ENCODE results near the gene IDS. TPM values are rescaled to one million over a fixed set of nuclear protein-coding genes. Genes with fewer than 3 reads are reported as not detected.
A peak's percentile ranks its signal among the peaks of the same experiment; 100 is the strongest.

IDS gene
- total RNA-seq, 1 donor from 2014 or later = 33.9 TPM

- peaks cover 3% of the 10 kb centered on the region for H3K27me3 Mint-ChIP-seq
- H3K4me3 Mint-ChIP-seq (ENCODE audit: low read depth) = no peak overlapping the region
- no peak overlapping the region for H3K27ac Mint-ChIP-seq
- DNase-seq (ENCODE audit: low spot score, unreplicated experiment) = no peak
- H3K4me1 Mint-ChIP-seq (ENCODE audit: low read depth) = peaks cover 5% of the 10 kb centered on the region
- peaks cover 24% of the 10 kb centered on the region for H3K9me3 Mint-ChIP-seq (ENCODE audit: low read depth)
- TF ChIP-seq, protein P1, sequence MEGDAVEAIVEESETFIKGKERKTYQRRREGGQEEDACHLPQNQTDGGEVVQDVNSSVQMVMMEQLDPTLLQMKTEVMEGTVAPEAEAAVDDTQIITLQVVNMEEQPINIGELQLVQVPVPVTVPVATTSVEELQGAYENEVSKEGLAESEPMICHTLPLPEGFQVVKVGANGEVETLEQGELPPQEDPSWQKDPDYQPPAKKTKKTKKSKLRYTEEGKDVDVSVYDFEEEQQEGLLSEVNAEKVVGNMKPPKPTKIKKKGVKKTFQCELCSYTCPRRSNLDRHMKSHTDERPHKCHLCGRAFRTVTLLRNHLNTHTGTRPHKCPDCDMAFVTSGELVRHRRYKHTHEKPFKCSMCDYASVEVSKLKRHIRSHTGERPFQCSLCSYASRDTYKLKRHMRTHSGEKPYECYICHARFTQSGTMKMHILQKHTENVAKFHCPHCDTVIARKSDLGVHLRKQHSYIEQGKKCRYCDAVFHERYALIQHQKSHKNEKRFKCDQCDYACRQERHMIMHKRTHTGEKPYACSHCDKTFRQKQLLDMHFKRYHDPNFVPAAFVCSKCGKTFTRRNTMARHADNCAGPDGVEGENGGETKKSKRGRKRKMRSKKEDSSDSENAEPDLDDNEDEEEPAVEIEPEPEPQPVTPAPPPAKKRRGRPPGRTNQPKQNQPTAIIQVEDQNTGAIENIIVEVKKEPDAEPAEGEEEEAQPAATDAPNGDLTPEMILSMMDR (IDR thresholded peaks at IDR 0.05; ENCODE audit: unreplicated experiment) = no peak
- peaks cover 3% of the 10 kb centered on the region for H3K36me3 Mint-ChIP-seq (ENCODE audit: insufficient read depth)
These were observed 8.8 kb upstream of the IDS start for GRCh38 chrX:149513825-149514428.

GRCh38 chrX:149512225-149512885 lies 7.2 kb upstream of the IDS start:
- Mint-ChIP-seq H3K36me3 (ENCODE audit: insufficient read depth) (peaks cover 2% of the 10 kb centered on the region), H3K27ac (peak overlapping the region; percentile 62), H3K9me3 (ENCODE audit: low read depth) (peaks cover 17% of the 10 kb centered on the region), H3K27me3 (peaks cover 7% of the 10 kb centered on the region), H3K4me1 (ENCODE audit: low read depth) (peaks cover 5% of the 10 kb centered on the region), H3K4me3 (ENCODE audit: low read depth) (no peak overlapping the region)
- peak; percentile 21 for DNase-seq (ENCODE audit: low spot score, unreplicated experiment)
- TF ChIP-seq, protein P1 (IDR thresholded peaks at IDR 0.05; ENCODE audit: unreplicated experiment) = peak; percentile 58

DNA sequence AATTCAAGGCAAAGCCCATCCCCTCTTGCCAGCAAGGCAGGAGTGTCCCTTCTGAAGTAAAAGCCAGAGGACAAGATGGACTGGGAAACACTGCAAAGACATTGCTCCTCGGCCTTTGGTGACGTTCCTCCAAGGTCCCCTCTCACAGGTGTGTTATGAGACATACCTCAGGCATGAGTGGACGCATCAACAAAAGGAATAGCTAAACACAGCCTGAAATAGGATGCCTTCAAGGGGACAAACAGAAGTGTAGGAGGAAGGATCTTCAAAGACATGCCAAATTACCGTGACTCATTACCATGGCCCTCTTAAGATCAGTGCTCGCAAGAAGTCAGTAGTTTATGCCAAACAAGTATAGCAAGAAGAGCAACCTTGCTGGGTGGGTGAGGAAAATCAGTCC lies 6.0 kb upstream of the IDS start:
- DNase-seq (ENCODE audit: low spot score, unreplicated experiment) = no peak
- Mint-ChIP-seq H3K36me3 (ENCODE audit: insufficient read depth) (peaks cover 2% of the 10 kb centered on the region), H3K27me3 (peaks cover 7% of the 10 kb centered on the region), H3K9me3 (ENCODE audit: low read depth) (peaks cover 12% of the 10 kb centered on the region), H3K4me1 (ENCODE audit: low read depth) (peaks cover 5% of the 10 kb centered on the region), H3K4me3 (ENCODE audit: low read depth) (no peak overlapping the region), H3K27ac (no peak overlapping the region)
- TF ChIP-seq, protein P1 (IDR thresholded peaks at IDR 0.05; ENCODE audit: unreplicated experiment) = no peak

- Mint-ChIP-seq H3K9me3 (ENCODE audit: low read depth) (peaks cover 13% of the 10 kb centered on the region), H3K4me1 (ENCODE audit: low read depth) (peaks cover 7% of the 10 kb centered on the region), H3K27ac (no peak overlapping the region), H3K36me3 (ENCODE audit: insufficient read depth) (no peaks in the 10 kb centered on the region), H3K4me3 (ENCODE audit: low read depth) (no peak overlapping the region), H3K27me3 (peaks cover 7% of the 10 kb centered on the region)
- TF ChIP-seq, protein P1 (IDR thresholded peaks at IDR 0.05; ENCODE audit: unreplicated experiment) = peak; percentile 38
- DNase-seq (ENCODE audit: low spot score, unreplicated experiment) = no peak
These were observed 5.3 kb upstream of the IDS start for GRCh38 chrX:149510386-149510785.

DNA sequence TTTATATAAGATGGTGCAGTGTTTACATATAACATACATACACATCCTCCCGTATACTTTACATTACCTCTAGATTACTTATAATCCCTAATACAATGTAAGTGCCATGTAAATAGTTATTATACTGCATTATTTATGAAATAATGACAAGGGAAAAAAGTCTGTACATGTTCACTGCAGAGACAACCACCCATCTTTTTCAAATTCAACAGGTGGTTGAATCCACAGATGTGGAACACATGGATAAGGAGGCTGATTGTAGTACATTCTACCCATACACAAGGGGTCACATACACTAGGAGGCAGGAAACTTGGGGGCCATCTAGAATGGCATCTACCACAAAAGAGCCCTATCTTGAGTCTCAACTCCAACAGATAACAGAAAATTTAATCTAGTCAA lies 3.4 kb upstream of the IDS start:
- Mint-ChIP-seq H3K4me1 (ENCODE audit: low read depth) (peaks cover 10% of the 10 kb centered on the region), H3K27me3 (peaks cover 7% of the 10 kb centered on the region), H3K27ac (no peak overlapping the region), H3K4me3 (ENCODE audit: low read depth) (no peak overlapping the region), H3K9me3 (ENCODE audit: low read depth) (peaks cover 13% of the 10 kb centered on the region), H3K36me3 (ENCODE audit: insufficient read depth) (no peaks in the 10 kb centered on the region)
- DNase-seq (ENCODE audit: low spot score, unreplicated experiment) = no peak
- TF ChIP-seq, protein P1 (IDR thresholded peaks at IDR 0.05; ENCODE audit: unreplicated experiment) = no peak

All from progenitor cell of endocrine pancreas (in vitro differentiated cells).